Neural progenitor cell (in vitro differentiated cells): ENCODE data around the gene PUS1. TPM values are rescaled to one million over a fixed set of nuclear protein-coding genes. Genes with fewer than 3 reads are reported as not detected.

Experiments
- DNase-seq: peaks from one replicate; pipeline ENCODE4 v3.0.0-alpha.2; 2016; ENCODE audit warnings: low spot score
- H2AFZ ChIP-seq: fragments of 200-600 bp; sonication (generic); replicated peaks from 2 replicates; pipeline ENCODE4 v1.6.1; 2016; ENCODE audit warnings: antibody characterized with exemption
- H3F3A ChIP-seq: fragments of 200-600 bp; sonication (generic); 2 replicates; pipeline ENCODE4 v1.6.1; 2016; ENCODE audit warnings: antibody characterized with exemption, low read depth
- H3K27ac ChIP-seq: fragments of 200-600 bp; sonication (generic); 2 replicates; pipeline ENCODE4 v1.5.1; 2016; ENCODE audit warnings: mild to moderate bottlenecking
- H3K27me3 ChIP-seq: fragments of 200-600 bp; sonication (generic); 2 replicates; pipeline ENCODE4 v1.6.1; 2016; ENCODE audit warnings: mild to moderate bottlenecking, moderate library complexity
- H3K36me3 ChIP-seq: fragments of 200-600 bp; sonication (generic); 2 replicates; pipeline ENCODE4 v1.5.1; 2016
- H3K4me1 ChIP-seq: fragments of 200-600 bp; sonication (generic); 2 replicates; pipeline ENCODE4 v1.6.1; 2016; ENCODE audit warnings: mixed run types
- H3K4me2 ChIP-seq: fragments of 200-600 bp; sonication (generic); 2 replicates; pipeline ENCODE4 v1.6.1; 2016
- H3K4me3 ChIP-seq: fragments of 200-600 bp; sonication (generic); 2 replicates; pipeline ENCODE4 v1.5.1; 2016
- H3K79me2 ChIP-seq: fragments of 200-600 bp; sonication (generic); 2 replicates; pipeline ENCODE4 v1.6.1; 2016; ENCODE audit warnings: low read depth
- H3K9ac ChIP-seq: fragments of 200-600 bp; sonication (generic); 2 replicates; pipeline ENCODE4 v1.6.1; 2016
- H3K9me3 ChIP-seq: fragments of 200-600 bp; sonication (generic); 2 replicates; pipeline ENCODE4 v1.5.1; 2016; ENCODE audit warnings: low read depth
- H4K20me1 ChIP-seq: fragments of 200-600 bp; sonication (generic); 2 replicates; pipeline ENCODE4 v1.6.1; 2016; ENCODE audit warnings: low read depth
- H3K27ac Mint-ChIP-seq: 3 replicates; pipeline ENCODE4 v1.8.0; 2021; ENCODE audit warnings: mixed read lengths
- H3K27me3 Mint-ChIP-seq: 2 replicates; pipeline ENCODE4 v1.8.0; 2022; ENCODE audit warnings: low read depth, mild to moderate bottlenecking, inconsistent platforms, moderate library complexity, mixed read lengths; ENCODE audit not compliant: insufficient read depth
- H3K36me3 Mint-ChIP-seq: 3 replicates; pipeline ENCODE4 v1.8.0; 2021; ENCODE audit warnings: mixed read lengths
- H3K4me1 Mint-ChIP-seq: 3 replicates; pipeline ENCODE4 v1.8.0; 2021; ENCODE audit warnings: mixed read lengths
- H3K4me3 Mint-ChIP-seq: 3 replicates; pipeline ENCODE4 v1.8.0; 2021; ENCODE audit warnings: mild to moderate bottlenecking, moderate library complexity, mixed read lengths
- H3K9me3 Mint-ChIP-seq: 3 replicates; pipeline ENCODE4 v1.8.0; 2020; ENCODE audit warnings: mixed read lengths
- CTCF ChIP-seq: fragments of 200-600 bp; sonication (generic); IDR thresholded peaks from 2 replicates; pipeline ENCODE4 v1.5.1; 2017; ENCODE audit warnings: antibody characterized with exemption, mild to moderate bottlenecking
- EZH2 ChIP-seq: fragments of 200-600 bp; sonication (generic); IDR thresholded peaks from 2 replicates; pipeline ENCODE4 v1.6.1; 2017; ENCODE audit warnings: antibody characterized with exemption, mild to moderate bottlenecking, moderate library complexity
- EZH2phosphoT487 ChIP-seq: fragments of 200-600 bp; sonication (generic); IDR thresholded peaks from 2 replicates; pipeline ENCODE4 v1.6.1; 2017; ENCODE audit warnings: antibody characterized with exemption
- total RNA-seq: library from RNA; depleted of rRNA; stranded (reverse); fragments of >200 nt; gene quantifications from 2 replicates; pipeline ENCODE4 v1.2.3, GENCODE V29; 2015; ENCODE audit warnings: low replicate concordance

PUS1 gene
- total RNA-seq, 1 donor from 2014 or later, result 15.9 TPM

GRCh38 chr12:131904346-131904745, 24.7 kb upstream of the PUS1 start:
- Mint-ChIP-seq H3K27me3 (peaks cover 2% of the 10 kb centered on the region), H3K36me3 (peaks cover 5% of the 10 kb centered on the region), H3K9me3 (no peaks in the 10 kb centered on the region), H3K27ac (no peak overlapping the region), H3K4me3 (no peak overlapping the region), H3K4me1 (no peaks in the 10 kb centered on the region)
- H3K9ac ChIP-seq, result no peak overlapping the region
- no peaks in the 10 kb centered on the region for H3K9me3 ChIP-seq
- no peak overlapping the region for H3K4me3 ChIP-seq
- peaks cover 25% of the 10 kb centered on the region for H3K79me2 ChIP-seq
- no peaks in the 10 kb centered on the region for H3K36me3 ChIP-seq
- H3K27ac ChIP-seq, result no peak overlapping the region
- TF ChIP-seq CTCF (no peak), EZH2phosphoT487 (no peak), EZH2 (no peak)
- DNase-seq, result no peak
- H3F3A ChIP-seq, result no peaks in the 10 kb centered on the region
- no peak overlapping the region for H2AFZ ChIP-seq
- H3K4me2 ChIP-seq, result no peak overlapping the region
- no peaks in the 10 kb centered on the region for H3K4me1 ChIP-seq
- H4K20me1 ChIP-seq, result peaks cover 81% of the 10 kb centered on the region
- H3K27me3 ChIP-seq, result no peaks in the 10 kb centered on the region

- H3K9me3 ChIP-seq, result no peaks in the 10 kb centered on the region
- H3K4me3 ChIP-seq, result no peak overlapping the region
- no peak overlapping the region for H2AFZ ChIP-seq
- Mint-ChIP-seq H3K27me3 (peaks cover 2% of the 10 kb centered on the region), H3K36me3 (peaks cover 4% of the 10 kb centered on the region), H3K27ac (no peak overlapping the region), H3K4me3 (no peak overlapping the region), H3K9me3 (no peaks in the 10 kb centered on the region), H3K4me1 (no peaks in the 10 kb centered on the region)
- H4K20me1 ChIP-seq, result peaks cover 73% of the 10 kb centered on the region
- no peaks in the 10 kb centered on the region for H3F3A ChIP-seq
- no peak overlapping the region for H3K9ac ChIP-seq
- no peaks in the 10 kb centered on the region for H3K27me3 ChIP-seq
- H3K36me3 ChIP-seq, result no peaks in the 10 kb centered on the region
- no peak for DNase-seq
- TF ChIP-seq EZH2 (no peak), CTCF (no peak), EZH2phosphoT487 (no peak)
- no peak overlapping the region for H3K4me2 ChIP-seq
- no peaks in the 10 kb centered on the region for H3K4me1 ChIP-seq
- no peak overlapping the region for H3K27ac ChIP-seq
- peaks cover 16% of the 10 kb centered on the region for H3K79me2 ChIP-seq
Observed at GRCh38 chr12:131905081-131905629, 23.9 kb upstream of the PUS1 start.

- Mint-ChIP-seq H3K4me1 (no peaks in the 10 kb centered on the region), H3K9me3 (no peaks in the 10 kb centered on the region), H3K4me3 (no peak overlapping the region), H3K36me3 (peaks cover 3% of the 10 kb centered on the region), H3K27me3 (peaks cover 2% of the 10 kb centered on the region), H3K27ac (no peak overlapping the region)
- Histone ChIP-seq H3K4me1 (no peaks in the 10 kb centered on the region), H3K9ac (no peak overlapping the region), H3K4me2 (no peak overlapping the region), H3K79me2 (peaks cover 16% of the 10 kb centered on the region), H3F3A (no peaks in the 10 kb centered on the region), H3K27ac (no peak overlapping the region), H2AFZ (no peak overlapping the region), H3K4me3 (no peak overlapping the region), H3K36me3 (no peaks in the 10 kb centered on the region), H3K27me3 (no peaks in the 10 kb centered on the region), H3K9me3 (no peaks in the 10 kb centered on the region), H4K20me1 (peaks cover 68% of the 10 kb centered on the region)
- TF ChIP-seq CTCF, result no peak
- TF ChIP-seq EZH2phosphoT487, result no peak
- TF ChIP-seq EZH2, result no peak
- DNase-seq, result no peak
Observed at GRCh38 chr12:131905630-131906091, 23.4 kb upstream of the PUS1 start.
